IMR-90 (cell line): Measurements from ENCODE around the gene S100A6. TPM values are rescaled to one million over a fixed set of nuclear protein-coding genes. Genes with fewer than 3 reads are reported as not detected.

Experiments
- ATAC-seq: fragments of 200-7000 bp; cut with Tn5 transposase; 2 replicates; pipeline ENCODE4 v1.9.1; 2020; ENCODE audit warnings: low read depth, mild to moderate bottlenecking, moderate library complexity
- BruUV-seq: library from RNA; stranded (reverse); fragments of 400-500 nt; replicated peaks from 2 replicates; lab custom pipeline; 2021; lab: Mats Ljungman, UMichigan
- CTCF ChIA-PET: fragments of 300-600 bp; formaldehyde crosslinking; extraction: SDS; loops from one replicate; lab custom pipeline; 2021; ENCODE audit warnings: antibody characterized with exemption; lab: Yijun Ruan, JAX
- POLR2A ChIA-PET: fragments of 300-600 bp; sonication (Branson Sonifier 250); formaldehyde crosslinking; loops from one replicate; lab custom pipeline; 2022; ENCODE audit warnings: antibody characterized with exemption; ENCODE audit not compliant: unreplicated experiment; lab: Charles Lee
- DNase-seq: peaks from one replicate; pipeline ENCODE4 v3.0.0; 2013
- H2AFZ ChIP-seq: replicated peaks from 2 replicates; pipeline ENCODE3; 2013; ENCODE audit warnings: low read length, mild to moderate bottlenecking; ENCODE audit not compliant: poor library complexity
- H2AK5ac ChIP-seq: 2 replicates; pipeline ENCODE4 v1.6.1; 2013; ENCODE audit warnings: low read depth, low read length, inconsistent platforms
- H2AK9ac ChIP-seq: replicated peaks from 2 replicates; pipeline ENCODE3; 2013; ENCODE audit warnings: mild to moderate bottlenecking, low read depth, low read length, moderate library complexity; ENCODE audit not compliant: poor library complexity
- H2BK120ac ChIP-seq: 2 replicates; pipeline ENCODE4 v1.6.1; 2013; ENCODE audit warnings: low read depth, low read length, inconsistent platforms
- H2BK15ac ChIP-seq: 3 replicates; pipeline ENCODE4 v1.6.1; 2013; ENCODE audit warnings: low read depth, low read length, inconsistent platforms
- H2BK20ac ChIP-seq: 2 replicates; pipeline ENCODE4 v1.6.1; 2013; ENCODE audit warnings: low read depth, mild to moderate bottlenecking, inconsistent platforms, low read length, moderate library complexity
- H2BK5ac ChIP-seq: 2 replicates; pipeline ENCODE4 v1.6.1; 2013; ENCODE audit warnings: mild to moderate bottlenecking, low read depth, low read length, inconsistent platforms; ENCODE audit not compliant: poor library complexity, severe bottlenecking
- H3K14ac ChIP-seq: replicated peaks from 2 replicates; pipeline ENCODE4 v1.6.1; 2013; ENCODE audit warnings: low read depth, low read length, inconsistent platforms
- H3K18ac ChIP-seq: 2 replicates; pipeline ENCODE4 v1.6.1; 2013; ENCODE audit warnings: low read depth, low read length, control low read depth
- H3K23ac ChIP-seq: 2 replicates; pipeline ENCODE4 v1.6.1; 2013; ENCODE audit warnings: low read depth, low read length, inconsistent platforms
- H3K27ac ChIP-seq: 2 replicates; pipeline ENCODE4 v1.5.1; 2013; ENCODE audit warnings: mild to moderate bottlenecking, control low read depth, low read length; ENCODE audit not compliant: insufficient read depth
- H3K27me3 ChIP-seq: 2 replicates; pipeline ENCODE4 v1.6.1; 2013; ENCODE audit warnings: low read length; ENCODE audit not compliant: control insufficient read depth, insufficient read depth
- H3K36me3 ChIP-seq: 2 replicates; pipeline ENCODE4 v1.6.1; 2013; ENCODE audit warnings: low read length, mixed read lengths; ENCODE audit not compliant: control insufficient read depth, insufficient read depth
- H3K4ac ChIP-seq: 2 replicates; pipeline ENCODE4 v1.6.1; 2013; ENCODE audit warnings: low read depth, low read length, inconsistent platforms
- H3K4me1 ChIP-seq: 2 replicates; pipeline ENCODE4 v1.6.1; 2013; ENCODE audit warnings: low read length, mixed read lengths; ENCODE audit not compliant: control insufficient read depth, insufficient read depth
- H3K4me2 ChIP-seq: 2 replicates; pipeline ENCODE4 v1.6.1; 2013; ENCODE audit warnings: low read depth, mild to moderate bottlenecking, control low read depth, low read length, moderate library complexity
- H3K4me3 ChIP-seq: 2 replicates; pipeline ENCODE4 v1.5.1; 2013; ENCODE audit warnings: low read depth, mild to moderate bottlenecking, control low read depth, low read length, moderate library complexity; ENCODE audit not compliant: insufficient read depth
- H3K56ac ChIP-seq: 2 replicates; pipeline ENCODE4 v1.6.1; 2013; ENCODE audit warnings: low read length, inconsistent platforms; ENCODE audit not compliant: insufficient read depth; ENCODE audit errors: extremely low read depth
- H3K79me1 ChIP-seq, 2 experiments: 2 replicates each; pipeline ENCODE4 v1.6.1; 2013; ENCODE audit warnings: low read length in 2 of 2, inconsistent platforms in 1 of 2, low read depth in 1 of 2
- H3K9ac ChIP-seq: 2 replicates; pipeline ENCODE4 v1.6.1; 2013; ENCODE audit warnings: low read depth, low read length, control low read depth
- H3K9me1 ChIP-seq: 2 replicates; pipeline ENCODE4 v1.6.1; 2013; ENCODE audit warnings: low read length, inconsistent platforms; ENCODE audit not compliant: insufficient read depth
- H3K9me3 ChIP-seq: 2 replicates; pipeline ENCODE4 v1.6.1; 2013; ENCODE audit warnings: low read length; ENCODE audit not compliant: control insufficient read depth, insufficient read depth
- H4K20me1 ChIP-seq: 2 replicates; pipeline ENCODE4 v1.6.1; 2013; ENCODE audit warnings: low read length, inconsistent platforms; ENCODE audit not compliant: insufficient read depth
- H4K5ac ChIP-seq: 2 replicates; pipeline ENCODE4 v1.6.1; 2013; ENCODE audit warnings: mild to moderate bottlenecking, low read depth, low read length, control low read depth
- H4K8ac ChIP-seq, 2 experiments: 2 replicates each; pipeline ENCODE4 v1.6.1; 2013; ENCODE audit warnings: low read depth in 2 of 2, low read length in 2 of 2, control low read depth in 1 of 2, inconsistent platforms in 1 of 2
- H4K91ac ChIP-seq: 2 replicates; pipeline ENCODE4 v1.6.1; 2013; ENCODE audit warnings: low read depth, low read length, inconsistent platforms; ENCODE audit not compliant: insufficient read depth
- CHD1 ChIP-seq: IDR thresholded peaks from 2 replicates; pipeline ENCODE4 v1.6.1; 2012; ENCODE audit warnings: low read depth, low read length, improper control_type of control experiment
- FOS ChIP-seq: fragments of 150-350 bp; IDR thresholded peaks from 2 replicates; pipeline ENCODE4 v1.6.1; 2016; ENCODE audit warnings: low read depth, low read length
- NFE2L2 ChIP-seq: fragments of 150-350 bp; IDR thresholded peaks from 2 replicates; pipeline ENCODE4 v1.6.1; 2016; ENCODE audit warnings: low read depth, mild to moderate bottlenecking, low read length
- POLR2A ChIP-seq: IDR thresholded peaks from 2 replicates; pipeline ENCODE4 v1.6.1; 2012; ENCODE audit warnings: mild to moderate bottlenecking, low read depth, low read length
- RFX5 ChIP-seq: IDR thresholded peaks from 2 replicates; pipeline ENCODE4 v1.8.0; 2012; ENCODE audit warnings: low read depth, mild to moderate bottlenecking, low read length, moderate library complexity
- WGBS, 2 experiments: methylation state at CpG; one replicate each; pipeline versions ENCODE4 v1.1.5 to v1.1.7; 2013; ENCODE audit warnings: missing lambda C conversion rate in 2 of 2; ENCODE audit not compliant: insufficient read length in 1 of 2; ENCODE audit errors: extremely low coverage in 2 of 2; 5-methylcytosine and 5-hydroxymethylcytosine counted together
- dilution Hi-C: fragments of 300-500 bp; cut with HindIII; formaldehyde crosslinking; loops from one replicate; pipeline ENCODE4 v1.14.3; 2018; ENCODE audit warnings: low sequenced_read_pairs; ENCODE audit not compliant: unreplicated experiment
- in situ Hi-C: fragments of 300-500 bp; cut with MboI; formaldehyde crosslinking; loops from 3 replicates; pipeline ENCODE4 v1.14.3; 2019; ENCODE audit warnings: low sequenced_read_pairs, inconsistent platforms, mixed read lengths
- intact Hi-C: fragments of 100-400 bp; cut with micrococcal nuclease; formaldehyde crosslinking; loops from 2 replicates; pipeline ENCODE4 v1.10.0; 2022
- polyA plus RNA-seq, 3 experiments: library from polyadenylated mRNA; depleted of rRNA; stranded (reverse); fragments of >200 nt; gene quantifications; 2 replicates each; pipeline ENCODE4 v1.2.3, GENCODE V29; 2012; ENCODE audit warnings: low replicate concordance in 1 of 3
- total RNA-seq: library from RNA; depleted of rRNA; stranded (reverse); fragments of >200 nt; gene quantifications from 2 replicates; pipeline ENCODE4 v1.2.3, GENCODE V29; 2012
- TF ChIP-seq, protein P1 (sequence below): fragments of 150-350 bp; IDR thresholded peaks from 2 replicates; pipeline ENCODE4 v1.6.1; 2017; ENCODE audit warnings: mild to moderate bottlenecking, antibody characterized with exemption, low read length, low read depth

Gene S100A6
- total and polyA plus RNA-seq, 2 of the 4 experiments (the other 2 are of a cell fraction), result 373 to 1,755 TPM

DNA sequence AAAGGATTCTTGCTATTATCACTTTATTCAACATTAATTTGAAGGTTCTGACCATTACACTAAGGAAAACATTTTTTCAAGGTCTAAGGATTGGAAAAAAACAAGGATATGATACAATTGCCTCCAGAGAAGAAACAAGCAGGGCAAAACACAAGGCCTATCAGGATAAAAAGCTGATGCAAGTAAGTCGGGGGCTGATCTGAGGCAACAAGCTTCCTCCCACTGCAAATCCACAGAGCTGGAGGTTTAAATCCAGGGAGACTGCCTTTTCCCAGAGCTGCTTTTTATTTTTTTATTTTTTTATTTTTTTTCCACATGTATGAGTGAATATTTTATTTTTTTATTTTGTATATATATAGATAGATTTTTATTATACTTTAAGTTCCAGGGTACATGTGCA is 49.2 kb upstream of the S100A6 start:
- CTCF ChIA-PET, result interaction anchor here (0.6 kb wide), 1 partner anchor 36 kb away, joined by 3 read pairs; the partner anchor contains the start of gene S100A3

More for the DNA sequence above, 49.2 kb upstream of the S100A6 start:
- no peak overlapping the region for H2AK5ac ChIP-seq
- POLR2A ChIA-PET, result no interaction called here
- no peaks in the 10 kb centered on the region for H4K20me1 ChIP-seq
- H3K4me2 ChIP-seq, result no peak overlapping the region
- H3K14ac ChIP-seq, result no peak overlapping the region
- peaks cover 2% of the 10 kb centered on the region; the same call in 1 of the 2 replicates for H3K4me1 ChIP-seq
- dilution Hi-C loops (no loop called here), in situ Hi-C loops (no loop called here), intact Hi-C loops (no loop called here)
- no peak overlapping the region for H3K18ac ChIP-seq
- DNase-seq (no peak), ATAC-seq (no peak)
- no peak overlapping the region for H3K4me3 ChIP-seq
- H3K4ac ChIP-seq, result no peak overlapping the region
- H3K23ac ChIP-seq, result no peak overlapping the region
- TF ChIP-seq FOS (no peak), RFX5 (no peak), NFE2L2 (no peak), POLR2A (no peak), CHD1 (no peak)
- TF ChIP-seq, protein P1, sequence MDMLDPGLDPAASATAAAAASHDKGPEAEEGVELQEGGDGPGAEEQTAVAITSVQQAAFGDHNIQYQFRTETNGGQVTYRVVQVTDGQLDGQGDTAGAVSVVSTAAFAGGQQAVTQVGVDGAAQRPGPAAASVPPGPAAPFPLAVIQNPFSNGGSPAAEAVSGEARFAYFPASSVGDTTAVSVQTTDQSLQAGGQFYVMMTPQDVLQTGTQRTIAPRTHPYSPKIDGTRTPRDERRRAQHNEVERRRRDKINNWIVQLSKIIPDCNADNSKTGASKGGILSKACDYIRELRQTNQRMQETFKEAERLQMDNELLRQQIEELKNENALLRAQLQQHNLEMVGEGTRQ, result no peak
- no peak overlapping the region for H3K9ac ChIP-seq
- no peaks in the 10 kb centered on the region for H3K36me3 ChIP-seq
- H2BK20ac ChIP-seq, result no peak overlapping the region
- no peak overlapping the region for H2BK15ac ChIP-seq
- H3K56ac ChIP-seq, result no peak overlapping the region
- no TSS peak for BruUV-seq
- no peaks in the 10 kb centered on the region for H3K27me3 ChIP-seq
- no peak overlapping the region for H2AFZ ChIP-seq
- H2BK5ac ChIP-seq, result no peak overlapping the region
- H3K9me3 ChIP-seq, result no peaks in the 10 kb centered on the region
- no peak overlapping the region for H4K91ac ChIP-seq
- no peak overlapping the region for H4K8ac ChIP-seq
- no peaks in the 10 kb centered on the region for H3K9me1 ChIP-seq
- H3K27ac ChIP-seq, result no peak overlapping the region
- no peak overlapping the region for H2AK9ac ChIP-seq
- H2BK120ac ChIP-seq, result no peak overlapping the region
- no CpG with 5 or more reads among the region's 1 CpG for WGBS, 2 experiments
- H4K5ac ChIP-seq, result no peak overlapping the region
- H3K79me1 ChIP-seq, result no peaks in the 10 kb centered on the region
